PC-9 (cell line): ENCODE results near the gene BTN3A1. TPM values are rescaled to one million over a fixed set of nuclear protein-coding genes. Genes with fewer than 3 reads are reported as not detected.

Experiments
- BruUV-seq: library from RNA; stranded (reverse); fragments of 400-500 nt; replicated peaks from 2 replicates; lab custom pipeline; 2021; lab: Mats Ljungman, UMichigan
- CTCF ChIA-PET: fragments of 300-600 bp; sonication (Branson Sonifier 250); formaldehyde crosslinking; loops from one replicate; lab custom pipeline; 2022; ENCODE audit warnings: antibody characterized with exemption; lab: Charles Lee
- POLR2A ChIA-PET: fragments of 300-600 bp; sonication (Branson Sonifier 250); formaldehyde crosslinking; loops from one replicate; lab custom pipeline; 2022; ENCODE audit warnings: antibody characterized with exemption; ENCODE audit not compliant: unreplicated experiment; lab: Charles Lee
- DNase-seq, 2 experiments: peaks; one replicate each; pipeline versions ENCODE4 v3.0.0 to v3.0.0-alpha.2; 2015 to 2022; ENCODE audit warnings: mixed read lengths in 1 of 2
- H2AFZ ChIP-seq: fragments of 200-600 bp; sonication (generic); 2 replicates; pipeline ENCODE4 v1.8.1; 2017; ENCODE audit warnings: antibody characterized with exemption
- H3F3A ChIP-seq: fragments of 200-600 bp; sonication (generic); 2 replicates; pipeline ENCODE4 v1.8.1; 2017; ENCODE audit warnings: antibody characterized with exemption, mild to moderate bottlenecking, low read depth; ENCODE audit not compliant: insufficient read depth
- H3K27ac ChIP-seq: fragments of 200-600 bp; sonication (generic); 2 replicates; pipeline ENCODE4 v1.6.1; 2016; ENCODE audit warnings: mixed run types
- H3K27me3 ChIP-seq: fragments of 200-600 bp; sonication (generic); 2 replicates; pipeline ENCODE4 v1.6.1; 2016; ENCODE audit warnings: low read depth, mixed run types; ENCODE audit not compliant: insufficient read depth
- H3K36me3 ChIP-seq: fragments of 200-600 bp; sonication (generic); 2 replicates; pipeline ENCODE4 v1.6.1; 2016; ENCODE audit warnings: low read depth, mixed run types
- H3K4me1 ChIP-seq: fragments of 200-600 bp; sonication (generic); replicated peaks from 2 replicates; pipeline ENCODE4 v1.6.1; 2016; ENCODE audit warnings: mixed run types; ENCODE audit not compliant: insufficient read depth
- H3K4me2 ChIP-seq: fragments of 200-600 bp; sonication (generic); 2 replicates; pipeline ENCODE4 v1.6.1; 2017; ENCODE audit warnings: mixed run types
- H3K4me3 ChIP-seq: fragments of 200-600 bp; sonication (generic); 2 replicates; pipeline ENCODE4 v1.6.1; 2016; ENCODE audit warnings: mixed run types
- H3K79me2 ChIP-seq: fragments of 200-600 bp; sonication (generic); 2 replicates; pipeline ENCODE4 v1.6.1; 2017; ENCODE audit warnings: low read depth, mixed run types
- H3K9me2 ChIP-seq: fragments of 200-600 bp; sonication (generic); 2 replicates; pipeline ENCODE4 v1.8.1; 2017; ENCODE audit warnings: mild to moderate bottlenecking; ENCODE audit not compliant: insufficient read depth
- H3K9me3 ChIP-seq: fragments of 200-600 bp; sonication (generic); 2 replicates; pipeline ENCODE4 v1.8.1; 2016; ENCODE audit warnings: low read depth; ENCODE audit not compliant: insufficient read depth
- H4K20me1 ChIP-seq: fragments of 200-600 bp; sonication (generic); 2 replicates; pipeline ENCODE4 v1.8.1; 2017; ENCODE audit not compliant: insufficient read depth
- CTCF ChIP-seq: fragments of 200-600 bp; sonication (generic); conservative IDR thresholded peaks from 2 replicates; pipeline ENCODE4 v1.6.1; 2017; ENCODE audit warnings: mixed run types, antibody characterized with exemption, mild to moderate bottlenecking, moderate library complexity
- EZH2 ChIP-seq: fragments of 200-600 bp; sonication (generic); IDR thresholded peaks from 2 replicates; pipeline ENCODE4 v1.8.0; 2017; ENCODE audit warnings: antibody characterized with exemption, low read depth
- intact Hi-C: fragments of 100-400 bp; cut with micrococcal nuclease; formaldehyde crosslinking; loops from one replicate; pipeline ENCODE4 v1.10.0; 2022; ENCODE audit not compliant: unreplicated experiment
- total RNA-seq: library from RNA; stranded (reverse); gene quantifications from 2 replicates; pipeline ENCODE4 v1.2.3, GENCODE V29; 2021

The BTN3A1 gene
- total RNA-seq, 1 experiment from 2014 or later, result 28.3 TPM

- H3K4me3 ChIP-seq, result no peak overlapping the region
- H3K27ac ChIP-seq, result no peak overlapping the region
- intact Hi-C loops, result no loop called here
- H3K79me2 ChIP-seq, result no peaks in the 10 kb centered on the region
- no peaks in the 10 kb centered on the region; the same call in 1 of the 2 replicates for H3K9me3 ChIP-seq
- ChIA-PET POLR2A (no interaction called here), CTCF (no interaction called here)
- no peaks in the 10 kb centered on the region for H3K9me2 ChIP-seq
- H4K20me1 ChIP-seq, result no peaks in the 10 kb centered on the region
- H3K36me3 ChIP-seq, result no peaks in the 10 kb centered on the region
- H3K4me1 ChIP-seq, result no peaks in the 10 kb centered on the region
- no peak overlapping the region for H3K4me2 ChIP-seq
- H3F3A ChIP-seq, result no peaks in the 10 kb centered on the region
- BruUV-seq, result no TSS peak
- H2AFZ ChIP-seq, result no peak overlapping the region
- no peak for TF ChIP-seq EZH2
- no peak for TF ChIP-seq CTCF
- DNase-seq, result no peak
- no peaks in the 10 kb centered on the region for H3K27me3 ChIP-seq
Observed at GRCh38 chr6:26412954-26413353, 10.9 kb downstream of the BTN3A1 start.

- Histone ChIP-seq H2AFZ (no peak overlapping the region), H3F3A (no peaks in the 10 kb centered on the region), H3K9me2 (no peaks in the 10 kb centered on the region), H3K27ac (no peak overlapping the region), H3K4me3 (no peak overlapping the region), H3K4me2 (no peak overlapping the region), H3K36me3 (no peaks in the 10 kb centered on the region), H3K4me1 (no peaks in the 10 kb centered on the region), H3K9me3 (peaks cover 5% of the 10 kb centered on the region; the same call in 1 of the 2 replicates), H3K79me2 (no peaks in the 10 kb centered on the region), H3K27me3 (no peaks in the 10 kb centered on the region), H4K20me1 (no peaks in the 10 kb centered on the region)
- intact Hi-C loops, result no loop called here
- ChIA-PET POLR2A (no interaction called here), CTCF (no interaction called here)
- no peak for DNase-seq
- no TSS peak for BruUV-seq
- TF ChIP-seq EZH2, result no peak
- TF ChIP-seq CTCF, result no peak
Observed at GRCh38 chr6:26414281-26414680, 12.2 kb downstream of the BTN3A1 start.

- Histone ChIP-seq H3K4me1 (no peaks in the 10 kb centered on the region), H3K36me3 (no peaks in the 10 kb centered on the region), H3K4me2 (no peak overlapping the region), H3K9me3 (peaks cover 5% of the 10 kb centered on the region; the same call in 1 of the 2 replicates), H3K79me2 (no peaks in the 10 kb centered on the region), H3K27ac (no peak overlapping the region), H2AFZ (no peak overlapping the region), H3F3A (no peaks in the 10 kb centered on the region), H3K9me2 (no peaks in the 10 kb centered on the region), H4K20me1 (no peaks in the 10 kb centered on the region), H3K4me3 (no peak overlapping the region), H3K27me3 (no peaks in the 10 kb centered on the region)
- no peak for TF ChIP-seq CTCF
- TF ChIP-seq EZH2, result no peak
- CTCF ChIA-PET, result no interaction called here
- no TSS peak for BruUV-seq
- POLR2A ChIA-PET, result no interaction called here
- intact Hi-C loops, result no loop called here
- DNase-seq, result no peak
Observed at GRCh38 chr6:26415036-26415614, 13.1 kb downstream of the BTN3A1 start.
